HG03159 (cell line): ENCODE results near the gene HDAC4.
"Not testable (repeated sequence)": the region's sequence is repeated elsewhere in the genome, so short reads cannot be mapped to it uniquely, and the experiment has no call there.

Source experiments
- ATAC-seq: cut with Tn5 transposase; IDR thresholded peaks from one replicate; pipeline ENCODE4 v1.9.1; 2021; ENCODE audit warnings: mild to moderate bottlenecking, moderate library complexity; ENCODE audit not compliant: unreplicated experiment

Gene HDAC4

DNA sequence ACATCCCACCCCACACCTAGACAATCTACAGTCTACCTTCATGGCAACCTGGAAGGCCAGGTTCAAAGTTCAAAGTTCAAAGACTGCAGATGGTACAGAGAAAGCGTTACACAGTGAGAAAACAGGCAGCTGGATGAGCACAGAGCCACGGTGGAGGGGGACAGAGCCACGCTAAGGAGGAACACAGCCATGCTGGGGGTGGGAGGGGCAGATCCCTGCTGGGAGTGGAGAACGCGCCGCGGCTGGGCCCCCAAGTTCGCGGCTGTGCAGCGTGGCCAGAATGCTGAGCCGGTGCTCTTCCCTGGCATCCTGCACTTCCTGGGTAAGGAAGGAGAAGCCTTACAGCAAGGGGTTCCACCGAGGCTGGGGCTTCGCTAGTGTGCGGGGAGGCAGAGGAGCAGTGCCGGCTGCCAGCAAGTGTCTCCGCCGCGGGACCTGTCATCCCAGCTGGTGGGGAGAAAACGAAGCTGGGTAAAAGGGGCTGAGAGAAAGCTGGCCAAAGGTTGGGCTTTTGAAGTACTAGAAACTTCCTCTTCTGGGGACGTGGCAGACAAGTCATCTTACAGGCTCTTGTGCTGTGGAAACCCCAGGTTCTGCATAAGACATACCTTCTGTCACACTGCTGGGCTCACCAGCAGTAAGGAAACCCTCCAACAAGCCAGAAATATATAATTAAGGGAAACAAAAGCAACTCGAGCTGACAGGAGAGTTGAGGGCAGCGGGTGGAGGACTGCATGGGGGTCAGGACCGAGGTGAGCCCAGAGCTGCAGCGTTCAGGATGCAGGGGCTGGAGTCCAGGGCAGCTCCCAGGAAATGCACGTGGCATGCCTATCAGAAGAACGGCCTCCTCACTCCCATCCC, 115.5 kb downstream of the HDAC4 start:
- no peak for ATAC-seq

- no peak for ATAC-seq
Observed at GRCh38 chr2:239283961-239284795, 116.6 kb downstream of the HDAC4 start.

GRCh38 chr2:239283288-239283945, 117.4 kb downstream of the HDAC4 start:
- no peak for ATAC-seq

GRCh38 chr2:239282448-239283287, 118.2 kb downstream of the HDAC4 start:
- no peak for ATAC-seq

GRCh38 chr2:239280296-239281017, 120.4 kb downstream of the HDAC4 start:
- not testable (repeated sequence) for ATAC-seq

GRCh38 chr2:239279508-239280295, 121.1 kb downstream of the HDAC4 start:
- ATAC-seq: no peak

GRCh38 chr2:239278941-239279365, 121.9 kb downstream of the HDAC4 start:
- ATAC-seq: no peak

DNA sequence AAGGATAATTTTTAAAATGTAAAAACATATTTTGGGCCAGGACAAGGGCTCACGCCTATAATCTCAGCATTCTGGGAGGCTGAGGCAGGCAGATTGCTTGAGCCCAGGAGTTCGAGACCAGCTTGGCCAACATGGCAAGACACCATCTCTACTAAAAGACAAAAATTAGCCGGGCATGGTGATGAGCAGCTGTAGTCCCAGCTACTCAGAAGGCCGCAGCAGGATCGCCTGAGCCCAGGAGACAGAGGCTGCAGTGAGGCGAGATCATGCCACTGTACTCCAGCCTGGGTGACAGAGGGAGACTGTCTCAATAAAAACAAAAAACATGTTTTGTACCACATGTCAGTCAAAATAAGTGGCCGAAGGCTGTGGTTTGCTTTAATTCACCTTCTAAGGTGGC, 122.5 kb downstream of the HDAC4 start:
- no peak for ATAC-seq

DNA sequence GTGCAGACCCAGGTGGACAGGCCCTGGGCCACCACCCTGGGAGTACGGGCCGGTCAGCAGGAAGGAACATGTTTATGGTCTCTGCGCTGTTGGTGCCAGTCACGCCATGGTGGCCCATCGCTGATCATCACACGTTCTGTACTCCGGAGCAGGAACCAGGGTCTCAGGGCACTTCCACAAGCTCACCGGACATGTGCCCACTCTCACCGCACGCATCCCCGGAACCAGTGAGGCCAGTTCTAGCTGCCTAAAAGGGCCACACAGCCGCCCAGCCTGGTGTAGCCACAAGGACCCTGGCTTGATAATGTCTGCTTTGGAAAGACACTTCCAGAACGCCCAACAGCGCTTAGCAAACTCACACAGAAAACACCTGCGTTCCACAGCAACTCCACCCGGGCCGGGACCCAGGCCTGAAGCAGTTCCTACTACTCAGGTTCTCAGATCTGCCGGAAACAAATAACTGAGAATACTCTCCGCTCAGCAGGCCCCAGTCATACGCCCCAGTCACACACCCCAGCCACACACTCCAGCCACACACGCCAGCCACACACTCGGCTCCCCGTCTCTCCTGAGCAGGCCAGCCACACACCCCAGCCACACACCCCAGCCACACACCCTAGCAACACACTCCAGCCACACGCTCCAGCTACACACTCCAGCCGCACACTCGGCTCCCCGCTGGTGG, 123.3 kb downstream of the HDAC4 start:
- no peak for ATAC-seq

DNA sequence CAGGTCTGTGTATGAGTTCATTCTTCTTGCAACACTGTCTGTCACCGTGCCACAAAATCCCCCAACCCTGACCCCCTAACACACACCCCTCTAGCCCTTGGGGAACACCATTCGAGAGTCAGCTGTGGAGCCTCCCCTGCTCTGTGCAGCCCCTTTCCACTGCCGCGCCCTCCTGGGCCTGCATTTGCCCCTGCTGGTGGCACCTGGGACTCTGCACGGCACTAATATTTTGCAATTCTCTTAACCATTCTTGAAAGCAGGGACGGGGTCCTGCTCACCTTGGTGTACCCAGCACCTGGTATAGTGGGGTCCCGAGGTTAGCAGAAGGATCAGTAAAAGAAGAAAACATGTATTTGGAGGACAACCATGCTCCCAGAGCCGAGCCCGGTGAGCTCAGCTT, 124.0 kb downstream of the HDAC4 start:
- no peak for ATAC-seq

DNA sequence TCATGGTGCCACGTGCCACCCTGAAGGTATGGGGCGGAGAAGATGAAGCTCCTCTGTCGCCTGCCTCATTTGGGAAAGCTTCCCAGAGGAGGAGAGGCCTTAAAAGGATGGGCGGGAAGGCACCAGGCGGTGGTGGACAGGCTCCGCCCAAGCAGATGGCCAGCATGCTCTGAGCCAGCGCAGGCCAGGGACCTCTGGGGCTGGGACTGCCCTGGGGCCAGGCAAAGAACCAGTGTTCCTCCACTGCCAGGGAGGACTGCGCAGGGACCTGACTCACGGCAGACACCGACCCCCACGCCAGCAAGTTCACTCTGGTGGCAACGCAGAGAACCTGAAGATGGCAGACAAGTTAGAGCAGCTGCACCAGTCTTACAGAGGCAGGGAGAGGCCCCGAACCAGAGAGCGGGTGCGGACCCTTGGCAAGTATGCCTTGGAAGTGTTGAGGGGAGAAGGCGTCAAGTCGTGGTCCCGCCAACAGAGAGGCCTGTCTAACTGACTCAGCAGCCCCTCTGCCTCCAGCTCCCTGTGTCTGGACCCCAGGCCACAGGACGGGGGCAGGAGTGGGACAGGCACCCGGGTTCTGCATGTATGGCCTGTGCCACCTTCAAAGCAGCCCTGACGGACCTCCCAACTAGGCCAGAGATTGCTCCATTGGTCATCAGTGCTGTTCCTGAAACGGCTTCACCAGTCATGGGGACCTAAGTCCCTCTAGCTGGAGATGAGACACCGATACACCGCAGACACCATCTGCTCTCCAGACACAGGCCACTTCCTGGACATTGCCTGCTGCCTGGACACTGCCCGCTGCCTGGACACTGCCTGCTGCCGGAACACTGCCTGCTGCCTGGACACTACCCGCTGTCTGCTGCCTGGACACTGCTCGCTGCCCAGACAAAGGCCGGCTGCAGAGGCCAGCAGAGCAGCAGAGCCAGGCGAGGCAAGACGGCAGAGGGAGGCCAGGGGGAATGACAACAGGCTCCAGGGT, 124.7 kb downstream of the HDAC4 start:
- ATAC-seq: no peak

DNA sequence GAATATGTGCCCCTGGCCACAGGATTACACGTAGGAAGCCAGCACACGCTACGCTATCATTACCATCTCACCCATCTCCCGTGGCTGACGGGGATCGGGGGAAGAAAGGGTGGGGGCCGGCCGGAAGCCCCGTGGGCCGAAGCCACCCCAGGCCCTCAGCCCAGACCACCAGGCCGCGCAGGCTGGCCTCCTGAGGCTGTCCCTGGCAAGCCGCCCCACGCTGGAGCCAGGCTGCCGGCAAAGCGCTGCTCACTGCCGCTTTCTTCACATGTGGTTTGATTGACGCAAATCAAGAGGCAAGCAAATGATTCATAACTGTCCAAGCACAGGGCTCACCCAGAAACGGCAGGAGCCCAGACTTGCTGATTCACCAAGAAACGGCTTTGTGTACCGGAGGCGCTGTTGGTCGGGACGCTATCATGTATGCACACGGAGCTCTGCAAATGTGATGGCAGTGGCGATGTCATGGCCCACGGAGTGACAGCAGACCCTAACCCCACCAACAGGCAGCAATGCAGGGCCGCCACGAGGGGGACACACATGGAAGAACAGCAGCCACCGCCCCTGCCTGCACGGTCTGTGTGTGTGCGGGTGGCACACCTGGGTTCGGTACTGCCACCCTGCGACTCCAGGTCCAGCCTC, 125.7 kb downstream of the HDAC4 start:
- no peak for ATAC-seq

DNA sequence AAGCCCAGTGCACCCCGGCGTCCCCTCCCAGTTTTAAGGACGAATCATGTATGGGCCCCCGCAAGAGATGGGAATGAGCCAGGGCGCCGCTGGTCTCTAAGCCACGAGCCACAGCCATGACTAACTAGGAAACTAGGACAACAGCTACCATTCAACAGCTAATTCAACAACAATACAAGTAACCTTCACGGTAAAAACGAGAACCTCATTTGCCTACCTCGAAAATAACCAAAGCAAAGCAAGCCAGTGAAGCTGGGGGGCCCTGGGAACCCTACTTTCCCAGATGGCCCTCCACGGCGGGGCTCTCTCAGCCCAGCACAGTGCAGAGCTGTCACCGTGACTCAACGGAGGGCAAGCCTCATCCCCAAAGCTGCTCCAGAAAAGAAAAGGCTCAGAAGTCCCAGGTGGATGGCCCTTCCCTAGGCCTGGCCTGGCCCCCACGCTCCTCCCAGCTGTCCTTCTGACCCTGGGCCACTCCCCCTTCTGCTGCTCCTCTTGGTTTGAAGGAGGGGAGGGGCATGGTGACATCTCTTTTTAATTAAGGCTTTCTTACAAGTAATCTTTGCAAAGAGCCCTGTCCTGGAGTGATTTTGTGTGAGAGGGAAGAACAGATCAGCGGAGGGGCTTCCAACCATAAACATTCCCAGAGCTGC, 126.3 kb downstream of the HDAC4 start:
- ATAC-seq: no peak

DNA sequence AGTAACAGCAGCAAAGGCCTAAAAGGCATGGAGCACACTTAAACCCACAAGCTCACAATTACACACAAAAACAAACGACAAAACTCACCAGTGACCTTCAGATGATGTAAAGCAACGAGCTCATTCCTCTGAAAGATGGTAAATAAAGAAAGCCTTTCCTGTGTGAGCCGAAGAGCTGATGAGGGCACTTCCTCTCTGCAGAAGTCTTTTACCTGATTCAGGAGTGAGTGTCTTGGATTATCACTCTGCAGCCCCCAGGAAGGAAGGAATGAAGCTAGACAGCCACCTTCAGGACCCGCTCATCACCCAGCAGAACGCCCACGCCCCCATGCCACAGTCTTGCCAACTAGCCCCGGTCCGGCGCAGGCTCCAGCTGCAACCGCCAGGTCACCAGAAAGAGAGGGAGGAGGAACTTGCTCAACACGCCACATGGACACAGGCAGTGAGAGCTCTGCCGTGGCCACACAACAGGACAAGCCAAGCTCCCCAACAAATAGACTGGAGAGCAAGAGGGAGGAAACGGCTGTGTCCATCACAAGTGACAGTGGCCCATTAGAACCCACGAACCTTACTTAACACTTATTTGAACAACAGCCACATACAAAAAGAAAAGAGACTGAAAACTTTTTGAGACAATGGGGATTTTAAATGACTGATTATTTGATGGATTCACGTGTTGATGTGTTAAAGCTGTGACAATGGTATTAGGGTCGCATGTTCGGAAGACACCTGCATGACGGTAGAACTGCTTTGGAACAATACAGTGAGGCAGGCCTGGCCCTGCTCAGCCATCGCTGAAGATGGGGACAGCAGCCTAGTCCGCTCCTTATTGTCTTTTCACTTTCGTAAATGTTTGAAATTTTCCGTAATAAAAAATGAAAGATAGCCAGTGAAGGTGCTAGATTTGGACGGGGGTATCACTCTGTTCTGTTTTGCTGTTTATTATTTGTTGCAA, 127.3 kb downstream of the HDAC4 start:
- ATAC-seq: no peak

GRCh38 chr2:239272626-239273025, 128.2 kb downstream of the HDAC4 start:
- no peak for ATAC-seq
